Fibroblast of pulmonary artery (primary cell): Measurements from ENCODE around the gene PGPEP1.
"Not testable (repeated sequence)": the region's sequence is repeated elsewhere in the genome, so short reads cannot be mapped to it uniquely, and the experiment has no call there.

Experiments
- DNase-seq: peaks from one replicate; pipeline ENCODE4 v3.0.0-alpha.2; 2010; ENCODE audit warnings: low read depth
- H3K4me3 ChIP-seq: replicated peaks from 2 replicates; pipeline ENCODE4 v1.5.1; 2011; ENCODE audit warnings: low read depth, mild to moderate bottlenecking, control low read depth, low read length, moderate library complexity
- CTCF ChIP-seq: IDR thresholded peaks from 2 replicates; pipeline ENCODE4 v1.5.1; 2011; ENCODE audit warnings: mild to moderate bottlenecking, control low read depth, low read length, inconsistent platforms; ENCODE audit errors: missing control alignments

Gene PGPEP1

GRCh38 chr19:18340990-18341868, 831 bp downstream of the PGPEP1 start:
- DNase-seq: peak; percentile 34
- TF ChIP-seq CTCF: no peak
- peak overlapping the region; percentile 79 for H3K4me3 ChIP-seq

DNA sequence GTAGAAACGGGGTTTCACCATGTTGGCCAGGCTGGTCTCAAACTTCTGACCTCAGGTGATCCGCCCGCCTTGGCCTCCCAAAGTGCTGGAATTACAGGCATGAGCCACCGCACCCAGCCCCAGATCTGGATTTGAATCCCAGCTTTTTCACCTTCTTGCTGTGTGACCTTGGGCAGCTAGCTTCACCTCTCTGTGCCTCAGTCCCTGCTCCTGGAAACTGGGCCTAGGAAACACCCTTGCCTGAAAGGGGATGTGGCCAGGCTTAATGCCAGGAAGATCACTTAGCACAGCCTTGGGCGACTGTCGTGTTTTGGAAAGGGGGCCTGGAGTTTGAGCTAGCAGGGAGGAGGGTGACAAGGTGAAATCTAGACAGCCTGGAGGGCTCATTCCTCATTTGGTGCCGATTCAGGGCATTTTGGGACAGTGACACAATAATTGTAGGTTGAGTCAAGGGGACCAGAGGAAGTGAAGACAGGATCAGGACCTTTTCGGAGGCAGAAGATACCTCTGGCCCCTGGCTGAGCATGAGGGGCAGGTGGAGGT, 1.8 kb downstream of the PGPEP1 start:
- H3K4me3 ChIP-seq: no peak overlapping the region
- no peak for TF ChIP-seq CTCF
- DNase-seq: no peak

GRCh38 chr19:18344582-18344950, 4.2 kb downstream of the PGPEP1 start:
- H3K4me3 ChIP-seq: no peak overlapping the region
- no peak for DNase-seq
- TF ChIP-seq CTCF: no peak

DNA sequence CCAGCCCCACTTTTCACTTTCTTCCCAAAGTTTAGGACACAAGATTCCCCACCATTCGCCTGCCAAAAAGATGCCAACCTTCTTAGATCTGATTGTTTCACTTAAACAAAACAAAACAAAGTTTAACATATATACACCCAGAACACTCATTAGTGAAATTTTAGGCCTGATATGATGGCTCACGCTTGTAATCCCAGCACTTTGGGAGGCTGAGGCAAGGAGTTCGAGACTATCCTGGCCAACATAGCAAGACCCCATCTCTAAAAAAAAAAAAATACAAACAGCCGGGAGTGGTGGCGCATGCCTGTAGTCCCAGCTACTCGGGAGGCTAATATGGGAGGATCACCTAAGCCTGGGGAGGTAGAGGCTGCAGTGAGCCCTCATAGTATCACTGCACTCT, 4.9 kb downstream of the PGPEP1 start:
- no peak for DNase-seq
- H3K4me3 ChIP-seq: no peak overlapping the region
- TF ChIP-seq CTCF: no peak

DNA sequence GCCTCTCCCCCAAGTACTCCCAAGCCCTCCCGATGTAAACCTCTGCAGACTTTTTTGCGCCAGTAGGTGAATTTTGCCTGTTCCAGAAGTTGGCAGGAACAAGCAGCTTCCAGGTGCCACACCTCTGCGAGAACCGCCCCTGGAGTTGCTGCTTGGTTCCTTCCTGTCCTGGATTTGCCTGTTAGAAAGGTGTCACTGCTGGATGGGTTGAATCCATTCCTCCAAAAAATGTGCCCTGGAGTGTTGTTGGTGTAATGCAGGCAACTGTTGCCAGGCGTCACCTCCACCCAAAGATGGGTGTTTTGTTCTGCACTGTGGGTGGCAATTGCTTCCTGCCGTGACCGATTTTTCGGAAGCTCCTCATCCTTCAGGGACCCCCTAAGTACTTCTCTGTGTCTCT, 5.7 kb downstream of the PGPEP1 start:
- H3K4me3 ChIP-seq: no peak overlapping the region
- no peak for TF ChIP-seq CTCF
- DNase-seq: no peak

DNA sequence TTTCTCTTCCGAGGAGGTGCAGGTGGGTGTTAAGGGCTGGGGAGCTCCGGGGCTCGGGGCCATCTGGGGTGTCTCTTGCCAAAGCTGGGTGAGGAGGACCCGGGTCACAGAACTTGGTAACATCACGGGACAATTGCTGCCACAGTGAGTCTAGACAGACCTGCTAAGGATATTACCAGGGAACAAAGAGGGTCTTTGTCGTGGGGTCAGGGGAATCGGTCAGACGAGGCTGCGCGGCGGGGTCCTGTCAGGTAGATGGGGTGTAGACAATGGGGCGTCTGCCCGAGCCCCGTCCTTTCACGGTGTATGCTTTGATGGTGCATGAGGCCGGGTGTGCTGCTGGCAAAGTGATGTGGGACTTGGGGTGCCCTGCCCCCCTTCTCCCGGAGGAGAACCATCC, 7.8 kb downstream of the PGPEP1 start:
- H3K4me3 ChIP-seq: no peak overlapping the region
- no peak for DNase-seq
- TF ChIP-seq CTCF: no peak

DNA sequence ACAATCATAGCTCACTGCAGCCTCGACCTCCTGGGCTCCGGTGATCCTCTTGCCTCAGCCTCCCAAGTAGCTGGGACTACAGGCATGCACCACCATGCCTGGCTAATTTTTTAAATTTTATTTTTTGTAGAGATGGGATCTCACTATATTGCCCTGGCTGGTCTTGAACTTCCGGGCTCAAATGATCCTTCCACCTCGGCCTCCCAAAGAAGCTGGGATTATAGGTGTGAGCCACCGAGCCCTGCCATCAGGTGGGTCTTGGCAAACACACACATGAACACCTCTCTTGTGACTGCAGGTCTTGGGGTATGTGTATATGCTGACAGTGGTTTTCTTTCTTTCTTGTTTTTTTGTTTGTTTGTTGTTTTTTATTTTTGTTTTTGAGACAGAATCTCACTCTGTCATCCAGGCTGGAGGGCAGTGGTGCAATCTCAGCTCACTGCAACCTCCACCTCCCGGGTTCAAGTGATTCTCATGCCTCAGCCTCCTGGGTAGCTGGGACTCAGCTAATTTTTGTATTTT, 8.5 kb downstream of the PGPEP1 start:
- DNase-seq, H3K4me3 ChIP-seq: not testable (repeated sequence)
